Immature natural killer cell (primary cell): ENCODE data around the gene ANKRD55. TPM values are rescaled to one million over a fixed set of nuclear protein-coding genes. Genes with fewer than 3 reads are reported as not detected.

Source experiments
- DNase-seq, 3 donors: peaks; one replicate each; pipeline ENCODE4 v3.0.0; 2022; ENCODE audit warnings: mixed read lengths in 1 of 3
- H3K27ac Mint-ChIP-seq, 6 donors: one replicate each; pipeline ENCODE4 v1.8.0; 2020; ENCODE audit warnings: mixed read lengths in 6 of 6, mild to moderate bottlenecking in 5 of 6, inconsistent platforms in 4 of 6, moderate library complexity in 3 of 6
- H3K27me3 Mint-ChIP-seq, 3 donors: one replicate each; pipeline ENCODE4 v1.8.0; 2020 to 2021; ENCODE audit warnings: low read depth in 3 of 3, mild to moderate bottlenecking in 3 of 3, mixed read lengths in 3 of 3, moderate library complexity in 3 of 3, inconsistent platforms in 1 of 3
- H3K36me3 Mint-ChIP-seq, 3 donors: one replicate each; pipeline ENCODE4 v1.8.0; 2020; ENCODE audit warnings: mixed read lengths in 3 of 3, inconsistent platforms in 2 of 3, mild to moderate bottlenecking in 2 of 3
- H3K4me1 Mint-ChIP-seq, 2 donors: one replicate each; pipeline ENCODE4 v1.8.0; 2020; ENCODE audit warnings: inconsistent platforms in 2 of 2, mild to moderate bottlenecking in 2 of 2, mixed read lengths in 2 of 2, moderate library complexity in 1 of 2
- H3K4me3 Mint-ChIP-seq, 5 donors: one replicate each; pipeline ENCODE4 v1.8.0; 2020; ENCODE audit warnings: mild to moderate bottlenecking in 5 of 5, mixed read lengths in 5 of 5, inconsistent platforms in 3 of 5, moderate library complexity in 3 of 5
- H3K9me3 Mint-ChIP-seq, 6 donors: one replicate each; pipeline ENCODE4 v1.8.0; 2020; ENCODE audit warnings: mild to moderate bottlenecking in 6 of 6, mixed read lengths in 6 of 6, inconsistent platforms in 4 of 6, moderate library complexity in 3 of 6
- polyA plus RNA-seq, 3 donors: library from polyadenylated mRNA; unstranded; fragments of 300-500 nt; fragmentation: Illumina TruSeq; gene quantifications; one replicate each; pipeline ENCODE4 v1.2.3, GENCODE V29; 2021

ANKRD55 gene
- polyA plus RNA-seq, 3 donors from 2014 or later, result 0.17 TPM; not detected in 2

- no peak overlapping the region for H3K4me3 Mint-ChIP-seq
- H3K9me3 Mint-ChIP-seq, result no peaks in the 10 kb centered on the region
- no peak overlapping the region for H3K27ac Mint-ChIP-seq
- DNase-seq, result no peak
- no peaks in the 10 kb centered on the region for H3K36me3 Mint-ChIP-seq
- H3K27me3 Mint-ChIP-seq, result peaks cover 0 to 3% (median 2%) of the 10 kb centered on the region in 3 donors
- peaks cover 4 to 14% of the 10 kb centered on the region in 2 donors for H3K4me1 Mint-ChIP-seq
Observed at GRCh38 chr5:56066931-56067450, 166.1 kb downstream of the ANKRD55 start.

DNA sequence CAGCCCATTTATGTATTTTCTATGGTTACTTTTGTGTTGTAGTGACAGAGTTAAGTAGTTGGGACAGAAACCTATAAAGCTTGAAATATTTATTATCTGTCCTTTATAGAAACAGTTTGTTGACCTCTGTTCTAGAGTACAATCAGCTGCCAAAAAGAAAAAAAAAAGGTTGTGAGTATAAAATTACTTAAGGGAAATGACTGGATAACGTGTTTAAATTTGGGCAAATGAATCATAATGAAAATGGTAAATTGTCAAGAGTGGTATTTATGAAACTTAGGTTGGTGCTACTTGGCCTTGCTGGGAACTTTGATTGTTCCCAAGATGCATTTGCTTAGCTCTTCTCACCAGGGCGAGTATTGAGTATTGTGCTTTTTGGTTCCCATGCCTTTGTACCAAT, 168.1 kb downstream of the ANKRD55 start:
- Mint-ChIP-seq H3K4me3 (no peak overlapping the region), H3K4me1 (no peaks in the 10 kb centered on the region)

DNA sequence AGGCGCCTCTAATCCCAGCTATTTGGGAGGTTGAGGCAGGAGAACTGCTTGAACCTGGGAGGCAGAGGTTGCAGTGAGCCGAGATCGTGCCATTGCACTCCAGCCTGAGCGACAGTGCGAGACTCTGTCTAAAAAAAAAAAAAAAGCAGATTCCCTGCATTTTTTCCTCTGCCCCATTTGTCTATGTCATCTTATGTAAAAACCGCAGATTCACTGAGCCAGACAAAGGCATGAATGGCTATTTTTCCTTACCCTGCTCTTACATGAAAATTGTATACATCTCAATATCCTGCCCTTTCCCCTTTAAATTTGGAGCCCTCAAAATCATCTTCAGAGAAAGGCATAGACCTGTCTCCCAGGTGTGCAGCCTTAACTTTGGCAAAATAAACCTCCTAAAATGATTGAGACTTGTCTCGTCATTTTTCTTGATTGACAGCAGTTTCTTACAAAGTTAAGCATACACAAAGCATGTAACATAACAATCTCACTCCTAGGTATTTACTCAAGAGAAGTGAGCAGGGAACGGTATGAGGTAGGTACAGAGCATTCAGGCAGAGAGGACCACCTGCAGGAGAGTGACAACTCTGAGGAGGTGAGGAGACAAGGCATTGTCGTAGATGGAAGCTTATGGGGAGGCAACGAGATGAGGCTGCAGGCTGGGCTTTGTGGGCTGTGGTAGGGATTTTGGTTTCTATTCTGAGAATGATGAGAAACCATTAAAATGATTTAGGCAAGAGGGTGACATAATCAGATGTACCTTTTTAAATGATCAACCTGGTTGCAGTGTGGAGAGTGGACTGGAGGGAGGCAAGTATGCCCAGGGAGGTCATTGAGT, 172.6 kb downstream of the ANKRD55 start:
- peaks cover 0 to 2% (median 0%) of the 10 kb centered on the region in 6 donors for H3K9me3 Mint-ChIP-seq
- no peak overlapping the region for H3K4me3 Mint-ChIP-seq
- no peaks in the 10 kb centered on the region for H3K36me3 Mint-ChIP-seq
- no peak overlapping the region for H3K27ac Mint-ChIP-seq
- H3K27me3 Mint-ChIP-seq, result peaks cover 0 to 3% (median 2%) of the 10 kb centered on the region in 3 donors
- no peak for DNase-seq
- H3K4me1 Mint-ChIP-seq, result peaks cover 14 to 15% of the 10 kb centered on the region in 2 donors

More for the DNA sequence above, 168.1 kb downstream of the ANKRD55 start:
- H3K27me3 Mint-ChIP-seq, result peaks cover 2% of the 10 kb centered on the region in 3 donors
- peaks cover 0 to 2% (median 0%) of the 10 kb centered on the region in 6 donors for H3K9me3 Mint-ChIP-seq
- H3K27ac Mint-ChIP-seq, result no peak overlapping the region
- no peak for DNase-seq
- no peaks in the 10 kb centered on the region for H3K36me3 Mint-ChIP-seq

- H3K27ac Mint-ChIP-seq, result no peak overlapping the region
- peaks cover 14 to 15% of the 10 kb centered on the region in 2 donors for H3K4me1 Mint-ChIP-seq
- peaks cover 0 to 3% (median 2%) of the 10 kb centered on the region in 3 donors for H3K27me3 Mint-ChIP-seq
- H3K36me3 Mint-ChIP-seq, result no peaks in the 10 kb centered on the region
- no peak for DNase-seq
- H3K9me3 Mint-ChIP-seq, result peaks cover 0 to 2% (median 0%) of the 10 kb centered on the region in 6 donors
- H3K4me3 Mint-ChIP-seq, result no peak overlapping the region
Observed at GRCh38 chr5:56059854-56060253, 173.3 kb downstream of the ANKRD55 start.

DNA sequence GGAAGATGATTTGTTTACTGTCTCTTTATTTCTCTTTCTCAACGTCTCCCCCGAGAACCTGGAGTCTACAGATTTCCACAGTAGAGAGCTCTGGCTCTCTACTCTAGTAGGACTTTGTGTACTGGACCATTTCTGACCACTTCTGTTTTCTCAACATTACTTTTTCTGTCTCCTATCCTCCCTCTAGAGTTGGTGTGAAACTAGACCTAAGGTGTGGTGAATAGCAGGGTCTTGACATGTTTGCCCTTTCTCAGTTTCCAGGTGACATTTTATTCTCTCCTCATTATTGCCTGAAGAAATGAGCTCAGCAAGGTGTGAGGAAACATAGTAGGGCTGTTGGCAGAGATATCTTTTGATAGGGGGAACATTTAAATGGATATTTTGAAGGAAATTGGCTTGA, 176.3 kb downstream of the ANKRD55 start:
- H3K4me1 Mint-ChIP-seq, result peaks cover 14 to 15% of the 10 kb centered on the region in 2 donors
- peaks cover 0 to 12% (median 3%) of the 10 kb centered on the region in 3 donors for H3K27me3 Mint-ChIP-seq
- H3K9me3 Mint-ChIP-seq, result peaks cover 0 to 2% (median 0%) of the 10 kb centered on the region in 6 donors
- no peak overlapping the region for H3K4me3 Mint-ChIP-seq
- H3K27ac Mint-ChIP-seq, result no peak overlapping the region
- no peak for DNase-seq
- H3K36me3 Mint-ChIP-seq, result no peaks in the 10 kb centered on the region

- no peaks in the 10 kb centered on the region for H3K36me3 Mint-ChIP-seq
- peaks cover 15 to 18% of the 10 kb centered on the region in 2 donors for H3K4me1 Mint-ChIP-seq
- H3K9me3 Mint-ChIP-seq, result no peaks in the 10 kb centered on the region
- H3K27ac Mint-ChIP-seq, result no peak overlapping the region
- DNase-seq, result no peak
- H3K4me3 Mint-ChIP-seq, result no peak overlapping the region
- peaks cover 0 to 10% (median 3%) of the 10 kb centered on the region in 3 donors for H3K27me3 Mint-ChIP-seq
Observed at GRCh38 chr5:56055859-56056258, 177.3 kb downstream of the ANKRD55 start.

GRCh38 chr5:56055287-56055686, 177.8 kb downstream of the ANKRD55 start:
- Mint-ChIP-seq H3K4me1 (peaks cover 15 to 23% of the 10 kb centered on the region in 2 donors), H3K27ac (no peak overlapping the region), H3K9me3 (no peaks in the 10 kb centered on the region), H3K27me3 (peaks cover 0 to 10% (median 3%) of the 10 kb centered on the region in 3 donors), H3K4me3 (no peak overlapping the region), H3K36me3 (no peaks in the 10 kb centered on the region)
- no peak for DNase-seq

- Mint-ChIP-seq H3K4me1 (peaks cover 15 to 23% of the 10 kb centered on the region in 2 donors), H3K27me3 (peaks cover 0 to 10% (median 0%) of the 10 kb centered on the region in 3 donors), H3K9me3 (no peaks in the 10 kb centered on the region), H3K27ac (no peak overlapping the region), H3K36me3 (no peaks in the 10 kb centered on the region), H3K4me3 (no peak overlapping the region)
- DNase-seq, result no peak
Observed at GRCh38 chr5:56054666-56055065, 178.5 kb downstream of the ANKRD55 start.

DNA sequence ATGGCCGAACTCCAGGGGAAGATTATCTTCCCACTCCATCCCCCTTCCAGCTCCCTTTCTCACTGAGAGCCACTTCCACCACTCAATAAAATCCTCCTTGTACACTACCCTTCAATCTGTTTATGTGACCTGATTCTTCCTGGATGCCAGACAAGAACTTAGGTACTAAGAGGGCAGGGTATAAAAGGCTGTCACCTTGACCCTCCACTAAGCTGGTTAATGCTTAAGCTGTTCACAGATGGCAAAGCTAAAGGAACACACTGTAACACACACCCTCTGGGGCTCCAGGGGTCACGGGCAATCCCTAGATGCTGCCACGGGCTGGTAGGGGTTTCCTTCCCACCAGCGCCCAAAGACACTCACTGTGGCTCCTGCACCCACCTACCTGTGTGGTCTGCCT, 179.8 kb downstream of the ANKRD55 start:
- no peaks in the 10 kb centered on the region for H3K9me3 Mint-ChIP-seq
- H3K36me3 Mint-ChIP-seq, result no peaks in the 10 kb centered on the region
- no peak overlapping the region for H3K27ac Mint-ChIP-seq
- H3K4me1 Mint-ChIP-seq, result peaks cover 7 to 15% of the 10 kb centered on the region in 2 donors
- no peak overlapping the region for H3K4me3 Mint-ChIP-seq
- no peak for DNase-seq
- peaks cover 0 to 10% (median 0%) of the 10 kb centered on the region in 3 donors for H3K27me3 Mint-ChIP-seq

DNA sequence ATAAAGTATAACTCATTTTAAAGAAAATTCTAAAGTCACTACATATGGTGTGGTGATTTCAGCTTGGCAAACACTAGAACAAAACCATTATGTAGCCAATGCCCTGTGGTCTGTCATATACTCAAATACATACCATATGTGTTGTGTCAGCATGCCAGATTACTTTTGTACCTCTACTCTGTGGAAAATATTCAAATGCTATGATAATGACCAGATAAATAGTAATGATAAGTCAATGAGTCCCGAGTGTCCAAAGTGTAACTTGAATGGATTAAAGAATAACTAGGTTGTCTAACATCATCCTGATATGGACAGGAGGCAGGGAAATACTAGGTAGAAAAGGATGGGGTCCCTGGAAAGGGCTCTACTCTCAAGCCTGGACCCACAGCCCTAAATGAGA, 180.4 kb downstream of the ANKRD55 start:
- Mint-ChIP-seq H3K9me3 (no peaks in the 10 kb centered on the region), H3K36me3 (no peaks in the 10 kb centered on the region), H3K27me3 (peaks cover 0 to 10% (median 0%) of the 10 kb centered on the region in 3 donors), H3K4me1 (peaks cover 2 to 9% of the 10 kb centered on the region in 2 donors), H3K4me3 (no peak overlapping the region), H3K27ac (no peak overlapping the region)
- DNase-seq, result no peak

DNA sequence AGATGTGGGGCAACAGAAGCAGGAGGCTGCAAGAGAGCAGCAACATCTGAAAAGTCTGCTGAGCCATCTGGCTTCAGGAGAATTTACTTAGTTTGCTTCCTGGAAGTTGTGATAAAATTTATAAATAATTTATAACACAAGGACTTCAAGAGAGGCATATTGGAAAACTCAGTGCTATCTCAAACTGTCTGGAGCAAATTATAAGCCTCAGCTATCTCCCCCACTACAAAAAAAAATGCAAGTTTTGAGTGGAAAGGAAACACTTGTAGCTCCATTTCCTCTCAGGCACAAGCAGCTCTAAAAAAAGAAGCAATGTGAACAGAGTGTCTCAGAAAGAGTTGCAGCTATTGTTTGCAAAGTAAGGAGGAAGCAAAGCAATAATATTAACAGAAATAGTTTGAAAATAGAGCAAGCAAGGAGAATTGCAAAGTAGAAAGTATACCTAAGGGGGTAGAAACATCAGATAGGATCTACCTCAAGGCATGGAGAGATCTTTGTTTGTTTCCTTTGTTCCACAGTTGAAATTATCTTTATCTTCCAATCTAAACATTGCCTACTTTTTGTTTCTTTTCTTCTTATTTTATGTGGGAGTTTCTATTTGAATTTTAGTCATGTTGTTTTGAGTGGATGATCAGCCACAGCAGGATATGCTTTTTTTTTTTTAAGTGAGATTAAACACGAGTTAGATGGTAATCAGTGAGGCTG, 182.4 kb downstream of the ANKRD55 start:
- no peak overlapping the region for H3K27ac Mint-ChIP-seq
- peaks cover 0 to 9% of the 10 kb centered on the region in 2 donors for H3K4me1 Mint-ChIP-seq
- no peaks in the 10 kb centered on the region for H3K36me3 Mint-ChIP-seq
- H3K27me3 Mint-ChIP-seq, result peaks cover 0 to 10% (median 0%) of the 10 kb centered on the region in 3 donors
- H3K4me3 Mint-ChIP-seq, result no peak overlapping the region
- no peak for DNase-seq
- H3K9me3 Mint-ChIP-seq, result no peaks in the 10 kb centered on the region
